DND-41 (cell line): ENCODE results near the gene SLC9A2.

ENCODE experiments used
- ATAC-seq: fragments of 200-7000 bp; cut with Tn5 transposase; 3 replicates; pipeline ENCODE4 v1.9.1; 2021; ENCODE audit warnings: low read depth; ENCODE audit not compliant: insufficient read depth
- DNase-seq: peaks from one replicate; pipeline ENCODE4 v3.0.0-alpha.2; 2020
- H2AFZ ChIP-seq: 2 replicates; pipeline ENCODE4 v1.6.0; 2012; ENCODE audit warnings: low read depth, low read length
- H3K27ac ChIP-seq: 2 replicates; pipeline ENCODE4 v1.5.1; 2012; ENCODE audit warnings: low read length, inconsistent platforms
- H3K27me3 ChIP-seq: fragments of 200-600 bp; sonication (generic); 2 replicates; pipeline ENCODE4 v1.6.0; 2012; ENCODE audit warnings: low read length, mild to moderate bottlenecking, inconsistent platforms; ENCODE audit not compliant: insufficient read depth, poor library complexity
- H3K36me3 ChIP-seq: 2 replicates; pipeline ENCODE4 v1.5.1; 2012; ENCODE audit warnings: low read length, inconsistent platforms; ENCODE audit not compliant: insufficient read depth
- H3K4me1 ChIP-seq: 2 replicates; pipeline ENCODE4 v1.5.1; 2012; ENCODE audit warnings: mild to moderate bottlenecking, low read length; ENCODE audit not compliant: insufficient read depth
- H3K4me2 ChIP-seq: 2 replicates; pipeline ENCODE4 v1.6.0; 2012; ENCODE audit warnings: mild to moderate bottlenecking, moderate library complexity, low read length, inconsistent platforms; ENCODE audit not compliant: insufficient read depth
- H3K4me3 ChIP-seq, 2 experiments: fragments of 200-600 bp in 1 of 2; shearing (Covaris generic) in 1 of 2; 2 replicates each; pipeline ENCODE4 v1.5.1; 2012 to 2016; ENCODE audit warnings: inconsistent platforms in 2 of 2, low read length in 2 of 2, mild to moderate bottlenecking in 2 of 2, low read depth in 1 of 2, moderate library complexity in 1 of 2
- H3K79me2 ChIP-seq: 2 replicates; pipeline ENCODE4 v1.6.0; 2012; ENCODE audit warnings: low read length, inconsistent platforms; ENCODE audit not compliant: insufficient read depth
- H3K9ac ChIP-seq: 2 replicates; pipeline ENCODE4 v1.6.0; 2012; ENCODE audit warnings: low read depth, mild to moderate bottlenecking, inconsistent platforms, low read length, moderate library complexity
- H3K9me3 ChIP-seq: 2 replicates; pipeline ENCODE4 v1.5.1; 2012; ENCODE audit warnings: low read length, moderate library complexity, mild to moderate bottlenecking, inconsistent platforms; ENCODE audit not compliant: insufficient read depth, severe bottlenecking
- H4K20me1 ChIP-seq: 2 replicates; pipeline ENCODE4 v1.6.0; 2012; ENCODE audit warnings: low read length; ENCODE audit not compliant: insufficient read depth
- CTCF ChIP-seq: IDR thresholded peaks from 2 replicates; pipeline ENCODE4 v1.5.1; 2012; ENCODE audit warnings: borderline replicate concordance, low read length, moderate library complexity, mild to moderate bottlenecking; ENCODE audit not compliant: poor library complexity, severe bottlenecking; ENCODE audit errors: extremely low read depth
- EZH2 ChIP-seq: IDR thresholded peaks from 3 replicates; pipeline ENCODE4 v1.6.1; 2012; ENCODE audit warnings: borderline replicate concordance, low read depth, mild to moderate bottlenecking, moderate library complexity, low read length, inconsistent platforms; ENCODE audit not compliant: severe bottlenecking

SLC9A2 gene

GRCh38 chr2:102717308-102718018 lies 98.1 kb downstream of the SLC9A2 start:
- Histone ChIP-seq H3K4me2 (no peak overlapping the region), H3K27me3 (no peaks in the 10 kb centered on the region), H3K36me3 (peaks cover 52% of the 10 kb centered on the region), H4K20me1 (no peaks in the 10 kb centered on the region), H3K27ac (no peak overlapping the region), H3K9me3 (no peaks in the 10 kb centered on the region), H3K4me1 (no peaks in the 10 kb centered on the region), H2AFZ (no peak overlapping the region), H3K4me3 (no peak overlapping the region), H3K9ac (no peak overlapping the region), H3K79me2 (no peaks in the 10 kb centered on the region)
- no peak for ATAC-seq
- no peak for DNase-seq
- TF ChIP-seq EZH2, result no peak
- TF ChIP-seq CTCF, result no peak

- ATAC-seq (no peak), DNase-seq (no peak)
- Histone ChIP-seq H4K20me1 (no peaks in the 10 kb centered on the region), H3K79me2 (no peaks in the 10 kb centered on the region), H2AFZ (no peak overlapping the region), H3K36me3 (peaks cover 62% of the 10 kb centered on the region), H3K4me2 (no peak overlapping the region), H3K27ac (no peak overlapping the region), H3K27me3 (no peaks in the 10 kb centered on the region), H3K9ac (no peak overlapping the region), H3K4me1 (no peaks in the 10 kb centered on the region), H3K4me3 (no peak overlapping the region), H3K9me3 (no peaks in the 10 kb centered on the region)
- TF ChIP-seq CTCF (no peak), EZH2 (no peak)
Measured at GRCh38 chr2:102718387-102719316, 99.3 kb downstream of the SLC9A2 start.

- ATAC-seq, result no peak
- no peak for DNase-seq
- H3K4me1 ChIP-seq, result no peaks in the 10 kb centered on the region
- TF ChIP-seq CTCF, result no peak
- TF ChIP-seq EZH2, result no peak
- H2AFZ ChIP-seq, result no peak overlapping the region
- H3K79me2 ChIP-seq, result no peaks in the 10 kb centered on the region
- H4K20me1 ChIP-seq, result no peaks in the 10 kb centered on the region
- H3K9me3 ChIP-seq, result no peaks in the 10 kb centered on the region
- no peak overlapping the region for H3K27ac ChIP-seq
- no peak overlapping the region for H3K9ac ChIP-seq
- peaks cover 81% of the 10 kb centered on the region for H3K36me3 ChIP-seq
- H3K27me3 ChIP-seq, result no peaks in the 10 kb centered on the region
- no peak overlapping the region for H3K4me3 ChIP-seq
- H3K4me2 ChIP-seq, result no peak overlapping the region
Measured at GRCh38 chr2:102724016-102724490, 104.7 kb downstream of the SLC9A2 start.
